ENCODE measurements around the gene SAMM50. TPM values are rescaled to one million over a fixed set of nuclear protein-coding genes. Genes with fewer than 3 reads are reported as not detected.
A peak's percentile ranks its signal among the peaks of the same experiment; 100 is the strongest.

SAMM50 gene
- total RNA-seq, 1 donor from 2014 or later = 22.3 TPM

- DNase-seq (ENCODE audit: extremely low spot score in 2 of 2) = no peak
- Histone ChIP-seq H3K9me3 (no peaks in the 10 kb centered on the region), H3K36me3 (peaks cover 0 to 42% of the 10 kb centered on the region in 2 donors), H3K4me1 (no peaks in the 10 kb centered on the region), H3K27ac (no peak overlapping the region), H3K4me3 (peak overlapping the region in 1 of 2 donors; percentile 10), H3K27me3 (no peaks in the 10 kb centered on the region)
- intact Hi-C loops (cut with DNase I) = no loop called here
- TF ChIP-seq CTCF (IDR thresholded peaks at IDR 0.05) (no peak), POLR2A (IDR thresholded peaks at IDR 0.05) (no peak), POLR2AphosphoS5 (IDR thresholded peaks at IDR 0.05; ENCODE audit: insufficient read depth in 1 of 2, low read depth in 1 of 2) (no peak)
Measured at GRCh38 chr22:43996170-43996980, 41.1 kb downstream of the SAMM50 start.

- no peaks in the 10 kb centered on the region for H3K27me3 ChIP-seq
- no peak overlapping the region for H3K27ac ChIP-seq
- peaks cover 0 to 36% of the 10 kb centered on the region in 2 donors for H3K36me3 ChIP-seq
- intact Hi-C loops (cut with DNase I) = no loop called here
- no peaks in the 10 kb centered on the region for H3K9me3 ChIP-seq
- no peak overlapping the region for H3K4me3 ChIP-seq
- no peaks in the 10 kb centered on the region for H3K4me1 ChIP-seq
- DNase-seq (ENCODE audit: extremely low spot score in 2 of 2) = no peak
- TF ChIP-seq POLR2AphosphoS5 (IDR thresholded peaks at IDR 0.05; ENCODE audit: insufficient read depth in 1 of 2, low read depth in 1 of 2) = no peak
- TF ChIP-seq POLR2A (IDR thresholded peaks at IDR 0.05) = no peak
- no peak for TF ChIP-seq CTCF (IDR thresholded peaks at IDR 0.05)
Measured at GRCh38 chr22:43996981-43997265, 41.7 kb downstream of the SAMM50 start.

- H3K4me3 ChIP-seq = no peak overlapping the region
- H3K9me3 ChIP-seq = no peaks in the 10 kb centered on the region
- H3K27me3 ChIP-seq = no peaks in the 10 kb centered on the region
- no peak overlapping the region for H3K27ac ChIP-seq
- intact Hi-C loops (cut with DNase I) = no loop called here
- TF ChIP-seq CTCF (IDR thresholded peaks at IDR 0.05) = no peak
- TF ChIP-seq POLR2A (IDR thresholded peaks at IDR 0.05) = no peak
- TF ChIP-seq POLR2AphosphoS5 (IDR thresholded peaks at IDR 0.05; ENCODE audit: insufficient read depth in 1 of 2, low read depth in 1 of 2) = no peak
- peaks cover 0 to 28% of the 10 kb centered on the region in 2 donors for H3K36me3 ChIP-seq
- DNase-seq (ENCODE audit: extremely low spot score in 2 of 2) = no peak
- no peaks in the 10 kb centered on the region for H3K4me1 ChIP-seq
Measured at GRCh38 chr22:43998679-43999264, 43.5 kb downstream of the SAMM50 start.

GRCh38 chr22:43999378-43999777 lies 44.1 kb downstream of the SAMM50 start:
- Histone ChIP-seq H3K36me3 (peaks cover 0 to 26% of the 10 kb centered on the region in 2 donors), H3K4me1 (no peaks in the 10 kb centered on the region)
- intact Hi-C loops (cut with DNase I) = no loop called here

More at GRCh38 chr22:43999378-43999777, 44.1 kb downstream of the SAMM50 start:
- DNase-seq (ENCODE audit: extremely low spot score in 2 of 2) = no peak
- Histone ChIP-seq H3K4me3 (no peak overlapping the region), H3K27me3 (no peaks in the 10 kb centered on the region), H3K9me3 (no peaks in the 10 kb centered on the region), H3K27ac (no peak overlapping the region)
- TF ChIP-seq POLR2AphosphoS5 (IDR thresholded peaks at IDR 0.05; ENCODE audit: insufficient read depth in 1 of 2, low read depth in 1 of 2) (no peak), CTCF (IDR thresholded peaks at IDR 0.05) (no peak), POLR2A (IDR thresholded peaks at IDR 0.05) (no peak)
